HepG2 (cell line): ENCODE results near the gene EIF6. TPM values are rescaled to one million over a fixed set of nuclear protein-coding genes. Genes with fewer than 3 reads are reported as not detected.

Experiments
- AKAP8 ChIP-seq: sonication (generic); formaldehyde crosslinking; IDR thresholded peaks from 2 replicates; pipeline ENCODE4 v1.5.1; 2020; ENCODE audit warnings: mild to moderate bottlenecking, missing genetic modification reagents
- ARNTL ChIP-seq: sonication (generic); formaldehyde crosslinking; IDR thresholded peaks from 2 replicates; pipeline ENCODE4 v1.4.0; 2020; ENCODE audit warnings: mild to moderate bottlenecking, missing genetic modification reagents
- FOSL2 ChIP-seq: sonication (generic); formaldehyde crosslinking; IDR thresholded peaks from 2 replicates; pipeline ENCODE4 v1.4.0; 2020; ENCODE audit warnings: missing genetic modification reagents
- GATA4 ChIP-seq: sonication (generic); IDR thresholded peaks from 2 replicates; pipeline ENCODE4 v1.6.1; 2016; ENCODE audit warnings: antibody characterized with exemption, low read depth, borderline replicate concordance
- IRF2 ChIP-seq: IDR thresholded peaks from 2 replicates; pipeline ENCODE4 v1.6.1; 2018; ENCODE audit warnings: missing genetic modification reagents, missing compliant biosample characterization
- KAT8 ChIP-seq: IDR thresholded peaks from 2 replicates; pipeline ENCODE4 v1.6.1; 2016; ENCODE audit warnings: missing genetic modification reagents, missing compliant biosample characterization
- MEIS2 ChIP-seq: sonication (generic); formaldehyde crosslinking; IDR thresholded peaks from 2 replicates; pipeline ENCODE4 v1.9.0; 2021; ENCODE audit warnings: mild to moderate bottlenecking, missing genetic modification reagents
- RFXAP ChIP-seq: sonication (generic); formaldehyde crosslinking; IDR thresholded peaks from 2 replicates; pipeline ENCODE4 v1.4.0; 2020; ENCODE audit warnings: missing genetic modification reagents, borderline replicate concordance
- RORA ChIP-seq: sonication (generic); formaldehyde crosslinking; IDR thresholded peaks from 2 replicates; pipeline ENCODE4 v1.5.0; 2020; ENCODE audit warnings: mild to moderate bottlenecking, missing genetic modification reagents, moderate library complexity
- SIX1 ChIP-seq: sonication (generic); formaldehyde crosslinking; IDR thresholded peaks from 2 replicates; pipeline ENCODE4 v1.4.0; 2020; ENCODE audit warnings: missing genetic modification reagents, borderline replicate concordance
- SMYD3 ChIP-seq: sonication (generic); formaldehyde crosslinking; IDR thresholded peaks from 2 replicates; pipeline ENCODE4 v1.8.1; 2023; ENCODE audit warnings: mild to moderate bottlenecking, missing genetic modification reagents
- SP1 ChIP-seq, 2 experiments: fragments of 450-650 bp in 1 of 2; sonication (generic) in 1 of 2; formaldehyde crosslinking in 1 of 2; IDR thresholded peaks; 2 replicates each; pipeline versions ENCODE4 v1.4.0 to v1.6.1; 2016 to 2020; ENCODE audit warnings: missing genetic modification reagents in 1 of 2
- TCF7L2 ChIP-seq: IDR thresholded peaks from 2 replicates; pipeline ENCODE4 v1.6.1; 2011; ENCODE audit warnings: mild to moderate bottlenecking, low read depth, low read length, moderate library complexity
- ZNF180 ChIP-seq: sonication (generic); formaldehyde crosslinking; IDR thresholded peaks from 2 replicates; pipeline ENCODE4 v1.4.0; 2020; ENCODE audit warnings: low read depth, missing genetic modification reagents, borderline replicate concordance
- ZNF260 ChIP-seq: sonication (generic); formaldehyde crosslinking; IDR thresholded peaks from 2 replicates; pipeline ENCODE4 v1.4.0; 2020; ENCODE audit warnings: missing genetic modification reagents, low read depth, mild to moderate bottlenecking, borderline replicate concordance
- ZNF263 ChIP-seq: sonication (generic); formaldehyde crosslinking; IDR thresholded peaks from 2 replicates; pipeline ENCODE4 v1.4.0; 2020; ENCODE audit warnings: missing genetic modification reagents
- ZNF460 ChIP-seq: sonication (generic); formaldehyde crosslinking; IDR thresholded peaks from 2 replicates; pipeline ENCODE4 v1.5.1; 2020; ENCODE audit warnings: missing genetic modification reagents, mild to moderate bottlenecking, borderline replicate concordance
- ZNF703 ChIP-seq: sonication (generic); formaldehyde crosslinking; IDR thresholded peaks from 2 replicates; pipeline ENCODE4 v1.5.1; 2020; ENCODE audit warnings: missing genetic modification reagents, mild to moderate bottlenecking, moderate library complexity, borderline replicate concordance
- ZNF761 ChIP-seq: sonication (generic); formaldehyde crosslinking; conservative IDR thresholded peaks from 2 replicates; pipeline ENCODE4 v1.4.0; 2020; ENCODE audit warnings: mild to moderate bottlenecking, missing genetic modification reagents
- ZSCAN30 ChIP-seq: sonication (generic); formaldehyde crosslinking; IDR thresholded peaks from 2 replicates; pipeline ENCODE4 v1.5.0; 2020; ENCODE audit warnings: mild to moderate bottlenecking, missing genetic modification reagents
- polyA plus RNA-seq, 8 experiments: library from polyadenylated mRNA; depleted of rRNA in 3 of 8; stranded (reverse) in 7 of 8; unstranded in 1 of 8; fragments of >200 nt; fragmentation: Illumina TruSeq in 4 of 8; extraction: Trizol in 4 of 8; gene quantifications; 2 replicates each; pipeline versions ENCODE4 v1.2.1 to v1.2.3, GENCODE V29; 2011 to 2016; ENCODE audit warnings: low read depth in 4 of 8, missing spikeins in 1 of 8, mixed read lengths in 1 of 8; ENCODE audit not compliant: insufficient read depth in 1 of 8
- total RNA-seq, 5 experiments: library from RNA; depleted of rRNA; stranded (reverse); fragments of >200 nt; fragmentation: Illumina TruSeq; extraction: Trizol; gene quantifications; 2 replicates each; pipeline ENCODE4 v1.2.3, GENCODE V29; 2016; ENCODE audit warnings: low read depth in 1 of 5
- TF ChIP-seq, protein P1 (sequence below): sonication (generic); formaldehyde crosslinking; IDR thresholded peaks from 2 replicates; pipeline ENCODE4 v1.8.0; 2022; ENCODE audit warnings: mild to moderate bottlenecking, missing genetic modification reagents; ENCODE audit not compliant: insufficient replicate concordance
- TF ChIP-seq, protein P2 (sequence below): IDR thresholded peaks from 2 replicates; pipeline ENCODE4 v1.6.1; 2016
- TF ChIP-seq, protein P3 (sequence below): IDR thresholded peaks from 2 replicates; pipeline ENCODE4 v1.6.1; 2016; ENCODE audit warnings: low read depth, borderline replicate concordance
- TF ChIP-seq, protein P4 (sequence below): IDR thresholded peaks from 2 replicates; pipeline ENCODE4 v1.6.1; 2012; ENCODE audit warnings: low read depth, low read length, improper control_type of control experiment

EIF6 gene
- total and polyA plus RNA-seq, 2 of the 13 experiments (the other 11 are each of a cell fraction or from before 2014, with no cell fraction given) = 462 to 466 TPM

DNA sequence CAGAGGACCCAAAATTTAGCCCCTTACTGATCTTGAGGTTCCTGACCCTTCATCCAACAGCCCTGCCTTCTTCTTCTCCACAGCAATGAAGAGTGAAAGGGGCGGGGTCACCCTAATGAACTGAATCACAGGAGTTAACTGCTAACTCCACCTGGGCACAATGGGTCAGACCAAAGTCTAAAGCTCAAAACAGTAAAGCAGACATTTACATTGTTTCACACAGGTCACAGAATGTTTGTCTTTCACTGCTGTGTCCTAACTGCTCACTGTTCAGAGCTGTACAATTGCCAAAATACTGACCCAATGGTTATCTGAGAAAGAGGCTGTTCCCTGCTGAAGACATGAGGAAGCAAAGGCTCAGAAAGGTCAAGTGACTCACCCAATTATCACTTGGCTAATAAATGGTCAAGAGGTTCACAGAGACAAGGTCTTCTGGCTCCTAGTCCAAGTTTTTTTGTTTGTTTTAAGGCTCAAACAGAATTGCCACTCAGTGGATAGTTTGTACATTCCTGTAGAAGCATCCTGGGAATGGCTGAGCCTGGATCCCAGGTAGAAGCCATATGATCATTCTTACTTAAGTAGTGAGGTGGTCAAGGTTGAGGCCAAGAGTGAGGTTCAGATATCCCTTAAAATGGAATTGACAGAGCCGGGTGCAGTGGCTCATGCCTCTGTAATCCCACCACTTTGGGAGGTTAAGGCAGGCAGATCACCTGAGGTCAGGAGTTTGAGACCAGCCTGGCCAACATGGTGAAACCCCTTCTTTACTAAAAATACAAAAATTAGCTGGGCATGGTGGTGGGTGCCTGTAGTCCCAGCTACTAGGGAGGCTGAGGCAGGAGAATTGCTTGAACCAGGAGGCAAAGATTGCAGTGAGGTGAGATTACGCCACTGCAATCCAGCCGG, 42.8 kb upstream of the EIF6 start (continued):
- TF ChIP-seq, protein P1, sequence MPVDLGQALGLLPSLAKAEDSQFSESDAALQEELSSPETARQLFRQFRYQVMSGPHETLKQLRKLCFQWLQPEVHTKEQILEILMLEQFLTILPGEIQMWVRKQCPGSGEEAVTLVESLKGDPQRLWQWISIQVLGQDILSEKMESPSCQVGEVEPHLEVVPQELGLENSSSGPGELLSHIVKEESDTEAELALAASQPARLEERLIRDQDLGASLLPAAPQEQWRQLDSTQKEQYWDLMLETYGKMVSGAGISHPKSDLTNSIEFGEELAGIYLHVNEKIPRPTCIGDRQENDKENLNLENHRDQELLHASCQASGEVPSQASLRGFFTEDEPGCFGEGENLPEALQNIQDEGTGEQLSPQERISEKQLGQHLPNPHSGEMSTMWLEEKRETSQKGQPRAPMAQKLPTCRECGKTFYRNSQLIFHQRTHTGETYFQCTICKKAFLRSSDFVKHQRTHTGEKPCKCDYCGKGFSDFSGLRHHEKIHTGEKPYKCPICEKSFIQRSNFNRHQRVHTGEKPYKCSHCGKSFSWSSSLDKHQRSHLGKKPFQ (CRISPR knock-in tag) = peak; percentile 53
- TF ChIP-seq, protein P2, sequence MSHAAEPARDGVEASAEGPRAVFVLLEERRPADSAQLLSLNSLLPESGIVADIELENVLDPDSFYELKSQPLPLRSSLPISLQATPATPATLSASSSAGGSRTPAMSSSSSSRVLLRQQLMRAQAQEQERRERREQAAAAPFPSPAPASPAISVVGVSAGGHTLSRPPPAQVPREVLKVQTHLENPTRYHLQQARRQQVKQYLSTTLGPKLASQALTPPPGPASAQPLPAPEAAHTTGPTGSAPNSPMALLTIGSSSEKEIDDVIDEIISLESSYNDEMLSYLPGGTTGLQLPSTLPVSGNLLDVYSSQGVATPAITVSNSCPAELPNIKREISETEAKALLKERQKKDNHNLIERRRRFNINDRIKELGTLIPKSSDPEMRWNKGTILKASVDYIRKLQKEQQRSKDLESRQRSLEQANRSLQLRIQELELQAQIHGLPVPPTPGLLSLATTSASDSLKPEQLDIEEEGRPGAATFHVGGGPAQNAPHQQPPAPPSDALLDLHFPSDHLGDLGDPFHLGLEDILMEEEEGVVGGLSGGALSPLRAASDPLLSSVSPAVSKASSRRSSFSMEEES (CRISPR knock-in tag) = peak; percentile 87; the same call in 1 of the 2 replicates
- TF ChIP-seq IRF2 (CRISPR knock-in tag) (peak; percentile 97), SP1 (IDR thresholded peaks at IDR 0.05) (no peak), SP1 (CRISPR knock-in tag; IDR thresholded peaks at IDR 0.05) (peak; percentile 78), ZNF460 (peak; percentile 68; the same call in 1 of the 2 replicates), AKAP8 (CRISPR knock-in tag) (peak; percentile 83; the same call in 1 of the 2 replicates), ZNF703 (CRISPR knock-in tag) (peak; percentile 72; the same call in 1 of the 2 replicates), ZNF263 (CRISPR knock-in tag) (no peak), RFXAP (CRISPR knock-in tag) (peak; percentile 80; the same call in 1 of the 2 replicates), FOSL2 (CRISPR knock-in tag) (peak; percentile 100), GATA4 (peak; percentile 89; the same call in 1 of the 2 replicates), ZNF180 (CRISPR knock-in tag) (0 out of 2 replicates have a peak, but pooled peaks have one; percentile 21), SIX1 (peak; percentile 90; the same call in 1 of the 2 replicates), KAT8 (CRISPR knock-in tag) (peak; percentile 92), SMYD3 (CRISPR knock-in tag) (peak; percentile 8), MEIS2 (CRISPR knock-in tag) (peak; percentile 82; the same call in 1 of the 2 replicates), ARNTL (CRISPR knock-in tag) (peak; percentile 52; the same call in 1 of the 2 replicates), TCF7L2 (no peak), ZNF260 (CRISPR knock-in tag) (no peak), ZNF761 (CRISPR knock-in tag) (peak; percentile 98), ZSCAN30 (CRISPR knock-in tag) (0 out of 2 replicates have a peak, but pooled peaks have one; percentile 22), RORA (CRISPR knock-in tag) (peak; percentile 10; the same call in 1 of the 2 replicates)
- TF ChIP-seq, protein P3, sequence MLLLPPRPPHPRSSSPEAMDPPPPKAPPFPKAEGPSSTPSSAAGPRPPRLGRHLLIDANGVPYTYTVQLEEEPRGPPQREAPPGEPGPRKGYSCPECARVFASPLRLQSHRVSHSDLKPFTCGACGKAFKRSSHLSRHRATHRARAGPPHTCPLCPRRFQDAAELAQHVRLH = peak; percentile 37; the same call in 1 of the 2 replicates
- TF ChIP-seq, protein P4, sequence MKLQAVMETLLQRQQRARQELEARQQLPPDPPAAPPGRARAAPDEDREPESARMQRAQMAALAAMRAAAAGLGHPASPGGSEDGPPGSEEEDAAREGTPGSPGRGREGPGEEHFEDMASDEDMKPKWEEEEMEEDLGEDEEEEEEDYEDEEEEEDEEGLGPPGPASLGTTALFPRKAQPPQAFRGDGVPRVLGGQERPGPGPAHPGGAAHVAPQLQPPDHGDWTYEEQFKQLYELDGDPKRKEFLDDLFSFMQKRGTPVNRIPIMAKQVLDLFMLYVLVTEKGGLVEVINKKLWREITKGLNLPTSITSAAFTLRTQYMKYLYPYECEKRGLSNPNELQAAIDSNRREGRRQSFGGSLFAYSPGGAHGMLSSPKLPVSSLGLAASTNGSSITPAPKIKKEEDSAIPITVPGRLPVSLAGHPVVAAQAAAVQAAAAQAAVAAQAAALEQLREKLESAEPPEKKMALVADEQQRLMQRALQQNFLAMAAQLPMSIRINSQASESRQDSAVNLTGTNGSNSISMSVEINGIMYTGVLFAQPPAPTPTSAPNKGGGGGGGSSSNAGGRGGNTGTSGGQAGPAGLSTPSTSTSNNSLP = peak; percentile 84
